ENCODE data around the gene VAC14.

VAC14 gene

DNA sequence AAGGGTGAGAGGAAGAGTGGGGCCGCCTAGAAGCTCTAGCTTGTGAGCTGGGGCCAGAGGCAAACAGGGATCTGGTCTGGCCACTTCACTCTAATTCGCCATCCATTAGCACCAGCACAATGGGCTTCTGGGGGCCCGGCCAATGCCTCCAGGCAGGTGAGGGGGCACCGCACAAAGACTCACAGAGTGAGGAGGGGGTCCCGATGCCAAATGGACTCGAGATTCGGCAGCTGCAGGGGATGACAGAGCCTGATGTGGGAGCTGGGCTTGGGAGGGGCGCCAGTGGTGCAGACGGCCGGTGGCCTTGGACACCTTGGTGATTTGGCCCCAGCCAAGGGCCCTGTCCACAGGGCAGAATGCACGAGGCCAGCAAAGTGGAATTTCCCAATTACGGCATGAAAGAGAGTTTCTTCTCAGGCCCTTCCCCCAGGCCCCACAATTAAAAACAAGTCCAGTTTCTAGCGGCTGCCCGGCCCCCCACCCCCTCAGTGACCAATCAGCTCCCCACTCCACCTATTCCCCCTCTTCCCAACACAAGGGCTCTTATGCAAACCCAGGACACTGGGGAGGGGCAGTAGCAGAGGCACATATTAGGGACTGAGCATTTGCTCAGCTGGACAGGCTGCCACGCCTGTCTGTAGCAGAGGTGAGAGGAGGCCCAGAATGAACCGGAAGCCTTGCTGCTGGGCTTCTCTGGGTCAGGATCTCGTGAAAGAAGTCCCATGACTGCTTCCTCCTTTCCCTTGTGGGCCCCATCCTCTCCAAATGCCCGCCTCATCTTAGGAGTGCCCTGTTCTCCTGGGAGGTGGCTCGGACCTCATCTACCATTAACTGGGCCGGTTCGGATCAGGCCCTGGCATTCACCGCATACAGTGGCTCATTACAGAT, 75.7 kb downstream of the VAC14 start:
- no peaks in the 10 kb centered on the region for H4K20me1 ChIP-seq (ENCODE audit: insufficient read depth, low read length, poor library complexity, severe bottlenecking)
- no peaks in the 10 kb centered on the region for H3K9me2 ChIP-seq (replicated peaks; ENCODE audit: low read depth, low read length)
- TF ChIP-seq EZH2phosphoT487 (IDR thresholded peaks at IDR 0.05; ENCODE audit: borderline replicate concordance), result no peak
- TF ChIP-seq, protein P1, sequence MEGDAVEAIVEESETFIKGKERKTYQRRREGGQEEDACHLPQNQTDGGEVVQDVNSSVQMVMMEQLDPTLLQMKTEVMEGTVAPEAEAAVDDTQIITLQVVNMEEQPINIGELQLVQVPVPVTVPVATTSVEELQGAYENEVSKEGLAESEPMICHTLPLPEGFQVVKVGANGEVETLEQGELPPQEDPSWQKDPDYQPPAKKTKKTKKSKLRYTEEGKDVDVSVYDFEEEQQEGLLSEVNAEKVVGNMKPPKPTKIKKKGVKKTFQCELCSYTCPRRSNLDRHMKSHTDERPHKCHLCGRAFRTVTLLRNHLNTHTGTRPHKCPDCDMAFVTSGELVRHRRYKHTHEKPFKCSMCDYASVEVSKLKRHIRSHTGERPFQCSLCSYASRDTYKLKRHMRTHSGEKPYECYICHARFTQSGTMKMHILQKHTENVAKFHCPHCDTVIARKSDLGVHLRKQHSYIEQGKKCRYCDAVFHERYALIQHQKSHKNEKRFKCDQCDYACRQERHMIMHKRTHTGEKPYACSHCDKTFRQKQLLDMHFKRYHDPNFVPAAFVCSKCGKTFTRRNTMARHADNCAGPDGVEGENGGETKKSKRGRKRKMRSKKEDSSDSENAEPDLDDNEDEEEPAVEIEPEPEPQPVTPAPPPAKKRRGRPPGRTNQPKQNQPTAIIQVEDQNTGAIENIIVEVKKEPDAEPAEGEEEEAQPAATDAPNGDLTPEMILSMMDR (conservative IDR thresholded peaks at IDR 0.05; ENCODE audit: low read length), result no peak
- no peaks in the 10 kb centered on the region for H3K79me2 ChIP-seq (ENCODE audit: insufficient read depth, low read length)
- no peak overlapping the region for H3K4me2 ChIP-seq (ENCODE audit: low read depth, low read length, poor library complexity, severe bottlenecking)
- no peak overlapping the region for H2AFZ ChIP-seq (ENCODE audit: low read length)
- no peak overlapping the region for H3K9ac ChIP-seq (ENCODE audit: low read depth, low read length, poor library complexity, severe bottlenecking)
- H3K4me1 ChIP-seq (ENCODE audit: insufficient read depth, low read length, poor library complexity, severe bottlenecking), result no peaks in the 10 kb centered on the region
- no peaks in the 10 kb centered on the region for H3F3A ChIP-seq (ENCODE audit: low read depth)
- peaks cover 4% of the 10 kb centered on the region; the same call in 1 of the 2 replicates for H3K36me3 ChIP-seq (ENCODE audit: insufficient read depth, low read length)
- H3K27me3 ChIP-seq (ENCODE audit: insufficient read depth, low read length, poor library complexity, severe bottlenecking), result no peaks in the 10 kb centered on the region
- H3K9me3 ChIP-seq (ENCODE audit: insufficient read depth, low read depth, low read length), result no peaks in the 10 kb centered on the region
- no peak overlapping the region for H3K4me3 ChIP-seq (ENCODE audit: low read length, poor library complexity, severe bottlenecking)

DNA sequence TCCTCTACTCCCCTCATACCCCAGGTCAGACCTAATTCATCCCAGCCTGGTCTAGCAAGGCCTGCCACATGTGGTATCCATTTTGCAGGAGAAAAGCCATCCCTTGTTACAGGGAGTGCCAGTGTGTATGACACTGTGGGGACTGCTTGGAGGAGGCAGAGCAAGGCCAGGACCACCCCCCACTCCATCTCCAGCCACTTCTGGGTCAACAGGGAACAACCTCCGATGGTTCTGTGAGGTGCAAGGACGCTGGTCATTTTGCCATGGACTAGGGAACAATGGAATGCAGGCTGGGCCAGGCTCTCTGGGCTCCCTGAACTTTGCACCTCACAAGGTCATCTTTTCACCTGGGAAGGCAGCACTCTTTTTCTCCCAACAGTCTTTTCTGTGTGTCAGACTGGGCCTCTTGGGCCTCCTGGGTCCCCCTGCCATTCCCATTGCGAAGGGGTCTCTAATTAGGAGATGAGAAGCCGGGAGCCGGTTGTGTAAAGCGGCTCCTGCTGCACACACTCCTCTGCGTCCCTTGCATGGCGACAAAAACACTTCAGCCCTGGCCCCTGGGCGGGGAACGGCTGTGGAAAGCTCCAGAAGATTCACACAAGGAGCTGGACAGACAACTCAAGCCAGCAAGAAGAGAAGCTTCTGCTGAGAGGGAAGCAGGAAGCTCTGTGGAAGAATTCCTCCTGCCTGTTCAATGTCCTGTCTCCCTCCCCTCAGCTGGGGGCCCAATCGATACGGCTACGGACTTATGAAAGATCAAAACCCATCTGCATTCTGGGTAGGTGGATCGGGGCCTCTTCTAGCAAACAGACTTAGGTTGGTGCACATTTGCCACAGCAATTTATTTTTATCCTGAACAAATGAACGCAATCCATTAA, 76.6 kb downstream of the VAC14 start:
- no peaks in the 10 kb centered on the region for H3F3A ChIP-seq (ENCODE audit: low read depth)
- no peaks in the 10 kb centered on the region for H3K79me2 ChIP-seq (ENCODE audit: insufficient read depth, low read length)
- H4K20me1 ChIP-seq (ENCODE audit: insufficient read depth, low read length, poor library complexity, severe bottlenecking), result no peaks in the 10 kb centered on the region
- H3K4me1 ChIP-seq (ENCODE audit: insufficient read depth, low read length, poor library complexity, severe bottlenecking), result no peaks in the 10 kb centered on the region
- peaks cover 2% of the 10 kb centered on the region; the same call in 1 of the 2 replicates for H3K36me3 ChIP-seq (ENCODE audit: insufficient read depth, low read length)
- TF ChIP-seq, protein P1 (conservative IDR thresholded peaks at IDR 0.05; ENCODE audit: low read length), result no peak
- TF ChIP-seq EZH2phosphoT487 (IDR thresholded peaks at IDR 0.05; ENCODE audit: borderline replicate concordance), result no peak
- no peak overlapping the region for H3K4me3 ChIP-seq (ENCODE audit: low read length, poor library complexity, severe bottlenecking)
- no peaks in the 10 kb centered on the region for H3K9me2 ChIP-seq (replicated peaks; ENCODE audit: low read depth, low read length)
- H3K4me2 ChIP-seq (ENCODE audit: low read depth, low read length, poor library complexity, severe bottlenecking), result no peak overlapping the region
- no peaks in the 10 kb centered on the region for H3K9me3 ChIP-seq (ENCODE audit: insufficient read depth, low read depth, low read length)
- no peak overlapping the region for H2AFZ ChIP-seq (ENCODE audit: low read length)
- no peak overlapping the region for H3K9ac ChIP-seq (ENCODE audit: low read depth, low read length, poor library complexity, severe bottlenecking)
- no peaks in the 10 kb centered on the region for H3K27me3 ChIP-seq (ENCODE audit: insufficient read depth, low read length, poor library complexity, severe bottlenecking)

DNA sequence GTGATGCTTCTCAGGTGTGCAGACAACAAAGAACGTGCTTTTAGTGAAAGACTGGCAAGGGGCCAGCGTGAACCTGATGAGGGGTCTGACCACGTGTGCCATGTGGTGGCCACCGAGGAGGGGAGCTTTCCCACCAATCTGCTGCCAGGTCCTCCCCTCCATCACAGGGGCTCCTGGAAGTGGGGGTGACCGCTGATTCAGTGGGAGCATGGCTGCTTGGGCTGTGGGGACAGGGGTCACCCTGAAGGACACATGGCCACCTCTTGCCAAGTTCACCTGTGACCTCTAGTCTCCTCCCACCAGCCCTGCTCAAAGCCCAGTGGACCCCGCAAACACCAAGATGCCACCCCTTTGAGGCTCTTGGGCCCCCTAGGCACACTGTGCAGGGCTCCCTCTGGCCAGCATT, 77.2 kb downstream of the VAC14 start:
- Histone ChIP-seq H3K9ac (ENCODE audit: low read depth, low read length, poor library complexity, severe bottlenecking) (no peak overlapping the region), H3F3A (ENCODE audit: low read depth) (no peaks in the 10 kb centered on the region), H3K4me1 (ENCODE audit: insufficient read depth, low read length, poor library complexity, severe bottlenecking) (no peaks in the 10 kb centered on the region), H3K27me3 (ENCODE audit: insufficient read depth, low read length, poor library complexity, severe bottlenecking) (no peaks in the 10 kb centered on the region), H3K4me3 (ENCODE audit: low read length, poor library complexity, severe bottlenecking) (no peak overlapping the region), H2AFZ (ENCODE audit: low read length) (no peak overlapping the region), H4K20me1 (ENCODE audit: insufficient read depth, low read length, poor library complexity, severe bottlenecking) (no peaks in the 10 kb centered on the region), H3K36me3 (ENCODE audit: insufficient read depth, low read length) (peaks cover 3% of the 10 kb centered on the region; the same call in 1 of the 2 replicates), H3K79me2 (ENCODE audit: insufficient read depth, low read length) (no peaks in the 10 kb centered on the region), H3K9me2 (replicated peaks; ENCODE audit: low read depth, low read length) (no peaks in the 10 kb centered on the region), H3K9me3 (ENCODE audit: insufficient read depth, low read depth, low read length) (no peaks in the 10 kb centered on the region), H3K4me2 (ENCODE audit: low read depth, low read length, poor library complexity, severe bottlenecking) (no peak overlapping the region)
- no peak for TF ChIP-seq EZH2phosphoT487 (IDR thresholded peaks at IDR 0.05; ENCODE audit: borderline replicate concordance)
- TF ChIP-seq, protein P1 (conservative IDR thresholded peaks at IDR 0.05; ENCODE audit: low read length), result no peak
